Skeletal muscle satellite cell (primary cell): ENCODE measurements around the gene KIF16B.

Source experiments
- H3K27me3 ChIP-seq: 2 replicates; pipeline ENCODE4 v1.7.0; 2013; ENCODE audit warnings: low read length; ENCODE audit not compliant: control insufficient read depth, insufficient read depth
- H3K36me3 ChIP-seq: 2 replicates; pipeline ENCODE4 v1.7.0; 2013; ENCODE audit warnings: mild to moderate bottlenecking, control low read depth, low read length; ENCODE audit not compliant: insufficient read depth
- H3K4me1 ChIP-seq: 2 replicates; pipeline ENCODE4 v1.7.0; 2013; ENCODE audit warnings: low read length; ENCODE audit not compliant: control insufficient read depth, insufficient read depth
- H3K4me2 ChIP-seq: 2 replicates; pipeline ENCODE4 v1.7.0; 2013; ENCODE audit warnings: mild to moderate bottlenecking, low read length
- H3K4me3 ChIP-seq: 2 replicates; pipeline ENCODE4 v1.7.0; 2013; ENCODE audit warnings: low read length
- H3K9ac ChIP-seq: 2 replicates; pipeline ENCODE4 v1.7.0; 2013; ENCODE audit warnings: mild to moderate bottlenecking, low read depth, low read length, moderate library complexity
- H3K9me3 ChIP-seq: replicated peaks from 2 replicates; pipeline ENCODE4 v1.7.0; 2013; ENCODE audit warnings: mild to moderate bottlenecking, control low read depth, low read length

The KIF16B gene

DNA sequence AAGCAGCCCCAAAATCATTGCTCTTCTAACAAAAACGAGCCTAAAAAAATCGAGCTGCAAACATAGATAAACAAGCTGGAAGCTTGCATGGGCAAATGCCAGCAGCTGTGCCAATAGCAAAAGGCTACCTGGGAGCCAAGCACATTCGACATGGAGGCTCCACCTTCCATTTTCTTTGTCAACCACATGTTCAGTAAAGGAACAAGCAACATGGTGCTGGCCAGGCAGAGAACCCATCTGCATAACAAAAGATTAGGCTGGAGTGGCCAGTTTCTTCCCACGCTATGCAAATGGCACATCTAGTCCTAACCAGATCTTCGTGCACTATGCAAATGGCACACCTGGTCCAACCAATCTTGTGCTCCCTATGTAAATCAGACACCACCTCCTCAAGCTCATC lies 110.5 kb downstream of the KIF16B start:
- Histone ChIP-seq H3K4me3 (no peak overlapping the region), H3K9ac (no peak overlapping the region), H3K27me3 (no peaks in the 10 kb centered on the region), H3K36me3 (no peaks in the 10 kb centered on the region), H3K4me2 (no peak overlapping the region), H3K4me1 (peaks cover 12% of the 10 kb centered on the region), H3K9me3 (no peaks in the 10 kb centered on the region)

GRCh38 chr20:16459019-16459700 lies 114.1 kb downstream of the KIF16B start:
- Histone ChIP-seq H3K9ac (no peak overlapping the region), H3K4me1 (peaks cover 12% of the 10 kb centered on the region), H3K36me3 (no peaks in the 10 kb centered on the region), H3K4me2 (no peak overlapping the region), H3K9me3 (no peaks in the 10 kb centered on the region), H3K4me3 (no peak overlapping the region), H3K27me3 (no peaks in the 10 kb centered on the region)

- H3K36me3 ChIP-seq = no peaks in the 10 kb centered on the region
- H3K4me1 ChIP-seq = peaks cover 12% of the 10 kb centered on the region
- no peaks in the 10 kb centered on the region for H3K27me3 ChIP-seq
- H3K4me2 ChIP-seq = no peak overlapping the region
- H3K9ac ChIP-seq = no peak overlapping the region
- H3K9me3 ChIP-seq = no peaks in the 10 kb centered on the region
- H3K4me3 ChIP-seq = no peak overlapping the region
Observed at GRCh38 chr20:16457514-16457913, 115.7 kb downstream of the KIF16B start.

- H3K27me3 ChIP-seq = no peaks in the 10 kb centered on the region
- H3K4me2 ChIP-seq = no peak overlapping the region
- H3K4me3 ChIP-seq = no peak overlapping the region
- H3K9me3 ChIP-seq = no peaks in the 10 kb centered on the region
- no peak overlapping the region for H3K9ac ChIP-seq
- peaks cover 12% of the 10 kb centered on the region for H3K4me1 ChIP-seq
- H3K36me3 ChIP-seq = no peaks in the 10 kb centered on the region
Observed at GRCh38 chr20:16455324-16455723, 117.9 kb downstream of the KIF16B start.

DNA sequence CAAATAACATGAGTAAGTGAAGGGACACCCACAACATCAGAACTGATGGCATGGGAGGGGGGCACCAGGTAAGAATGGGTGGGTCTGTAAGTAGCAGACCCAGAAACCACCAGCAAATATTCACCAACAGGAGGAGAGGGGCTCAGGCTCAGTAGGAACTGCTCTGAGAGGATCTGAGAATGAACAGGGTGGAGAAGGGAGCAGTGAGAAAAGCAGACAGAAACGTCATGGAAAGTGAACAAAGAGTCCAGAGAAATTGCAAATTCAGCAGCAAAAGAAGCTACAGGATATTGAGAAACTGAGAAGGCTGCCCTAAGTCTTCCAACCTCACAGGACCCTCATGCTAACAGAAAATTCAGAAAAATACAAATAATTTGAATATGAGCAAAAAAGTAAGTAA lies 121.3 kb downstream of the KIF16B start:
- Histone ChIP-seq H3K36me3 (no peaks in the 10 kb centered on the region), H3K4me3 (no peak overlapping the region), H3K9ac (no peak overlapping the region), H3K4me1 (no peaks in the 10 kb centered on the region), H3K27me3 (no peaks in the 10 kb centered on the region), H3K4me2 (no peak overlapping the region), H3K9me3 (no peaks in the 10 kb centered on the region)

DNA sequence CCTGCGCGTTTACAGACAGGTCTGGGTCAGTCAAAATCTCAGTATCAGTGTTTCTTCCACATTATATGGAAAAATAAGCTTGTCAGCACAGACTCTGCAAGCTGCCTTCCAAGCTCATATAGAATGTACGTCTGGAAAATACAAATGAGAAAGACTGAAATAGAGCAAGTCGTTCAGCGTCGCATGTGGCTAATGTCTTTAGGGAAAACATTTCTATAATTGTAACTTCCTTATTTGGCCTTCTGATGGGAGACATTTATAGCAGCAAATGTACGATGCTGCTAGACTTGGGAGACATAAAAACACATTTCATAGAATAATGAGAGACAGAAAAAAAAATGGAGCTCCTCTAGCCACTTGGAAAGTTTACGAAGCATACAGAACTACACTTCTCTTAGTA lies 122.2 kb downstream of the KIF16B start:
- H3K9me3 ChIP-seq = no peaks in the 10 kb centered on the region
- no peak overlapping the region for H3K4me2 ChIP-seq
- H3K4me3 ChIP-seq = no peak overlapping the region
- H3K4me1 ChIP-seq = no peaks in the 10 kb centered on the region
- no peak overlapping the region for H3K9ac ChIP-seq
- no peaks in the 10 kb centered on the region for H3K36me3 ChIP-seq
- no peaks in the 10 kb centered on the region for H3K27me3 ChIP-seq

DNA sequence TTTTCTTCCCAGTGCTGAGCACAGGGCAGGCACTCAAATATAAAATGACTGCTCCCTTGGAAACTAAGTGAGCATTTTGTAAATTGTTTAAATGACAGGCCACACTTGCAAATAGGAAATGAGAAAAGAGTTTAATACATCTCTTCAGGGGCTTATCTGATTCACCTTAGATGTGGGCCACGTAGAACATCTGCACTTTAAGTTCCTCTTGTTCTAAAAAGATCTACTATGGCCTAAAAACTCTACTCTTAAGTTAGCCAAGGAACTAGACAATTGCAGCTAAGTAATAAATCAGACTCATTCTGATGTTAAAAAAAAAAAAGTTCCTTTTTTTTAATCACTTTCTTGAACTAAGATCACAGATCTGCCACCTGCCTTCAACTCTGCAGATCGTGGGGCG lies 126.3 kb downstream of the KIF16B start:
- no peaks in the 10 kb centered on the region for H3K9me3 ChIP-seq
- no peaks in the 10 kb centered on the region for H3K4me1 ChIP-seq
- H3K36me3 ChIP-seq = no peaks in the 10 kb centered on the region
- H3K27me3 ChIP-seq = no peaks in the 10 kb centered on the region
- no peak overlapping the region for H3K9ac ChIP-seq
- no peak overlapping the region for H3K4me3 ChIP-seq
- H3K4me2 ChIP-seq = no peak overlapping the region

- no peaks in the 10 kb centered on the region for H3K4me1 ChIP-seq
- no peaks in the 10 kb centered on the region for H3K9me3 ChIP-seq
- H3K4me2 ChIP-seq = no peak overlapping the region
- H3K27me3 ChIP-seq = no peaks in the 10 kb centered on the region
- no peak overlapping the region for H3K4me3 ChIP-seq
- no peak overlapping the region for H3K9ac ChIP-seq
- H3K36me3 ChIP-seq = no peaks in the 10 kb centered on the region
Observed at GRCh38 chr20:16446246-16446645, 127.0 kb downstream of the KIF16B start.

DNA sequence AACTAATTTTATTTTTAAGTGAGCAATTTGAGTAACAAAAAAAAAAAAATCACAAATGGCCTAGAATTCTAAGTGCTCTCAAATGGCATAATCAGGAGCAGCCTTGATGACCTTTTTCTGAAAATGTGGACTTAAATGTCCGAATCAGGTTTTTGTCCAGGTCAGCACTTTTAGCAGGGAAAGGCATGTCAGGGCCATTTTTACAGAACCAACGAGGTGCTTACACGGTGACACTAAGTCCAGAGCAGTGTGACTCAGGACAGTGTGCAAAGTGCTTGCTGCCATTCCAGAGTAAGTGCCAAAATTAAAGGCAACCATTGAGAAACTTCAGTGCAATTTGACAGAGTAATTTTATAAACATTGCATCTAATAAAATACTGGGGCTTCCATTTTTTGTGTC lies 127.8 kb downstream of the KIF16B start:
- H3K27me3 ChIP-seq = no peaks in the 10 kb centered on the region
- no peaks in the 10 kb centered on the region for H3K4me1 ChIP-seq
- H3K4me2 ChIP-seq = no peak overlapping the region
- no peaks in the 10 kb centered on the region for H3K36me3 ChIP-seq
- no peak overlapping the region for H3K4me3 ChIP-seq
- H3K9me3 ChIP-seq = no peaks in the 10 kb centered on the region
- H3K9ac ChIP-seq = no peak overlapping the region

GRCh38 chr20:16444057-16444777 lies 129.0 kb downstream of the KIF16B start:
- Histone ChIP-seq H3K36me3 (no peaks in the 10 kb centered on the region), H3K4me2 (no peak overlapping the region), H3K9me3 (no peaks in the 10 kb centered on the region), H3K4me3 (no peak overlapping the region), H3K4me1 (no peaks in the 10 kb centered on the region), H3K27me3 (no peaks in the 10 kb centered on the region), H3K9ac (no peak overlapping the region)

GRCh38 chr20:16441546-16442164 lies 131.6 kb downstream of the KIF16B start:
- Histone ChIP-seq H3K36me3 (no peaks in the 10 kb centered on the region), H3K4me3 (no peak overlapping the region), H3K9me3 (no peaks in the 10 kb centered on the region), H3K9ac (no peak overlapping the region), H3K27me3 (no peaks in the 10 kb centered on the region), H3K4me1 (no peaks in the 10 kb centered on the region), H3K4me2 (no peak overlapping the region)

DNA sequence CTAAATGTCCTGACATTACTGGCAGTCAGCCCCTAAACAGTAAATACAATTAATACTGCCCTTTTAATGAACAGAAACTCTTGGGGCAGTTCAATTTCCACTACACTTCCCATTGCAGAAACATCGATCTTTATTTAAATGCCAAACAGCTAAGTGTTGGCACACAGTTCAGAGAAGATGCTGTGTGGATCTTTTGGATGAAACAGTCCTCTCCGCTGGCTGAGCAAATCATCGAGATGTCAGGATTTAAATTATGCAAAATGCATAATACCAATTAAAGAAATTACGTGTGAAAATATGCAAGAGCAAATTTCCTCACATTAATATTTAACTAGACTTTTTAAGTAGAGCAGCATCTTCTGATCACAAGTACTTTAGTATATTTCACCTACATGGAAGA lies 132.6 kb downstream of the KIF16B start:
- Histone ChIP-seq H3K27me3 (no peaks in the 10 kb centered on the region), H3K4me1 (no peaks in the 10 kb centered on the region), H3K9ac (no peak overlapping the region), H3K36me3 (no peaks in the 10 kb centered on the region), H3K4me2 (no peak overlapping the region), H3K9me3 (no peaks in the 10 kb centered on the region), H3K4me3 (no peak overlapping the region)
